GM10248 (cell line): Measurements from ENCODE around the gene FEZ2.

ENCODE experiments used
- CTCF ChIA-PET: fragments of 300-600 bp; sonication (Branson Sonifier 250); formaldehyde crosslinking; extraction: SDS; loops from one replicate; lab custom pipeline; 2021; ENCODE audit warnings: antibody characterized with exemption; lab: Yijun Ruan, JAX
- POLR2A ChIA-PET: fragments of 350-650 bp; sonication (Branson Sonifier 250); formaldehyde crosslinking; extraction: SDS; loops from one replicate; lab custom pipeline; 2020; ENCODE audit warnings: antibody characterized with exemption; lab: Yijun Ruan, JAX
- DNase-seq: peaks from one replicate; pipeline ENCODE4 v3.0.0; 2012; ENCODE audit errors: extremely low spot score
- TF ChIP-seq, protein P1 (sequence below): IDR thresholded peaks from 2 replicates; pipeline ENCODE4 v1.5.1; 2012; ENCODE audit warnings: mild to moderate bottlenecking, low read depth; ENCODE audit errors: extremely low read depth, missing control alignments, control extremely low read depth

Gene FEZ2

GRCh38 chr2:36553683-36554082 lies 44.3 kb downstream of the FEZ2 start:
- TF ChIP-seq, protein P1, sequence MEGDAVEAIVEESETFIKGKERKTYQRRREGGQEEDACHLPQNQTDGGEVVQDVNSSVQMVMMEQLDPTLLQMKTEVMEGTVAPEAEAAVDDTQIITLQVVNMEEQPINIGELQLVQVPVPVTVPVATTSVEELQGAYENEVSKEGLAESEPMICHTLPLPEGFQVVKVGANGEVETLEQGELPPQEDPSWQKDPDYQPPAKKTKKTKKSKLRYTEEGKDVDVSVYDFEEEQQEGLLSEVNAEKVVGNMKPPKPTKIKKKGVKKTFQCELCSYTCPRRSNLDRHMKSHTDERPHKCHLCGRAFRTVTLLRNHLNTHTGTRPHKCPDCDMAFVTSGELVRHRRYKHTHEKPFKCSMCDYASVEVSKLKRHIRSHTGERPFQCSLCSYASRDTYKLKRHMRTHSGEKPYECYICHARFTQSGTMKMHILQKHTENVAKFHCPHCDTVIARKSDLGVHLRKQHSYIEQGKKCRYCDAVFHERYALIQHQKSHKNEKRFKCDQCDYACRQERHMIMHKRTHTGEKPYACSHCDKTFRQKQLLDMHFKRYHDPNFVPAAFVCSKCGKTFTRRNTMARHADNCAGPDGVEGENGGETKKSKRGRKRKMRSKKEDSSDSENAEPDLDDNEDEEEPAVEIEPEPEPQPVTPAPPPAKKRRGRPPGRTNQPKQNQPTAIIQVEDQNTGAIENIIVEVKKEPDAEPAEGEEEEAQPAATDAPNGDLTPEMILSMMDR = no peak
- POLR2A ChIA-PET = no interaction called here
- CTCF ChIA-PET = interaction anchor here (0.9 to 2.5 kb wide), 3 partner anchors 9 to 20 kb away, joined by 3 to 10 read pairs (median 10); no protein-coding TSS in a partner anchor
- no peak for DNase-seq

DNA sequence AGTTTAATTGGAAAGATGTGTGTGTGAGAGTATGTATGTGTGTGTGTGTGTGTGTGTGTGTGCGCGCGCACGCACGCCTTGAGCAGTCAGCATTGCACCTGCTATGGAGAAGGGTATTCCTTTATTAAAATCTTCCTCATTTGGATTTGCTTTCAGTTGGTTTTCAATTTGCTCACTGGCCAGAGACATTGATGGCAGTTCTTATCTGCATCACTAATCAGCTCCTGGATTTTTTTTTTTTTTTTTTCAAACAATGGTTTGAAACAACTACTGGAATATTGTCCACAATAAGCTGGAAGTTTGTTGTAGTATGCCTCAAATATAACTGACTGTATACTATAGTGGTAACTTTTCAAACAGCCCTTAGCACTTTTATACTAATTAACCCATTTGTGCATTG lies 48.0 kb downstream of the FEZ2 start:
- TF ChIP-seq, protein P1 = no peak
- no peak for DNase-seq
- POLR2A ChIA-PET = no interaction called here
- CTCF ChIA-PET = interaction anchor here (1.0 to 1.2 kb wide), 2 partner anchors 8 to 19 kb away, joined by 3 read pairs; no protein-coding TSS in a partner anchor

- ChIA-PET POLR2A (interaction anchor here (0.5 kb wide), 1 partner anchor 18 kb away, joined by 3 read pairs; no protein-coding TSS in a partner anchor), CTCF (interaction anchor here (1.0 to 1.2 kb wide), 3 partner anchors 9 to 20 kb away, joined by 3 read pairs; no protein-coding TSS in a partner anchor)
- TF ChIP-seq, protein P1 = no peak
- no peak for DNase-seq
These were observed 48.8 kb downstream of the FEZ2 start for GRCh38 chr2:36549165-36549574.

DNA sequence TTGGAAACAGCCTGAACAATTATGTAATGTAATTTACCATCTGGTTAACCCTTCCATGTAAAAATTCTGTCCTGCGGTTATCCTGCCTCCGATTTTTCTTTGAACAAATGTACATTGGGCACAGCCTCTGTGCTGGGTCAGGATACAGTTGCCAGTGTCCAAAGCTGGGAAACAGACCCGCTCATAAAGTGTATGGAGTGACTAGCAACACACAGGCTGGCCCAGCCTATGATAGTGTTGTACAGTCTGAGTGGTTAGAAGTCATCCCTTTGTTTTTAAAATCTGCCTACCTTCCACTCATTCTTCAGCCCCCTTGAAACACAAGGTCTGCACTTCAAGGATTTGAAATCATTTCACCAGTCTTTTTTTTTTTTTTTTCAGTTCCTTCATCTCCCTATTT lies 50.1 kb downstream of the FEZ2 start:
- DNase-seq = no peak
- TF ChIP-seq, protein P1 = no peak
- CTCF ChIA-PET = no interaction called here
- POLR2A ChIA-PET = no interaction called here

- no peak for DNase-seq
- POLR2A ChIA-PET = no interaction called here
- TF ChIP-seq, protein P1 = no peak
- CTCF ChIA-PET = interaction anchor here (1.3 to 2.3 kb wide), 4 partner anchors 11 to 32 kb away, joined by 3 to 9 read pairs (median 4); no protein-coding TSS in a partner anchor
These were observed 52.0 kb downstream of the FEZ2 start for GRCh38 chr2:36545871-36546416.

DNA sequence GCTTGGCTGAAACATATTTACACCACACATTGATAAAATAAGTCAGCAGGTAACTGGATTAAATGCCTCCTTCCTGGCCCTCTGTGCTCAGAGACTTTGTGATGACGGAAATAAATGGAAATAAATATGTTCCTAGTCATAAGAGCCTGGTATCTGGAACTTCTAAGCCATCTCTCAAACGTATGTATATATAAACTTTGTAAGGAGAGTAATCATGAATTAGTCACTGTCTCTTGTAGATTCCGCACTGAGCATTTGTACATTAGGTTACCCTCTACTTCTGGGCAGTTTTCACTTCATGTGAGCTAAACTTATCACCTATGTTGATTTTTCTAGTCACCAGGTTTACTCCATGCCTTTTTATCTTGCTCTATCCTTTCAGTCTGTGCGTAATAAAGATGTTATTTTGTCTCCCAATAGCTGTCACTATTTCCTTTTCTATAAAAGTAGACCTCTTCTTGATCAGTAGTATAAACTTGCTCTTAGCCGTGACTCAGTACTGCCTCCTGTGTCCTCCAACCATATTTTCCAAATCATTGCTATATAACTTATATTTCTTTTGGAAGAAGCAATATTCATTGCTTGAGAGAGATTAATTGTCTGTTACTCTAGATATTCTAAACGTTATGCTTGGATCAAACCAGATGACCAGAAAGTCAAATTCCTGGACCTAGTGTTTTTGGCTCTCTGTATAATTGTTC lies 53.2 kb downstream of the FEZ2 start:
- ChIA-PET POLR2A (no interaction called here), CTCF (interaction anchor here (0.9 to 2.3 kb wide), 4 partner anchors 9 to 192 kb away, joined by 3 to 9 read pairs (median 4); no protein-coding TSS in a partner anchor)
- no peak for DNase-seq
- TF ChIP-seq, protein P1 = no peak
